Muscle of leg (tissue), 16 donors: ENCODE data around the gene RGN. TPM values are rescaled to one million over a fixed set of nuclear protein-coding genes. Genes with fewer than 3 reads are reported as not detected.

Experiments
- DNase-seq: peaks from one replicate; pipeline ENCODE4 v3.0.0; 2013
- H3K27ac ChIP-seq: one replicate; pipeline ENCODE4 v1.5.1; 2013; ENCODE audit warnings: mild to moderate bottlenecking, low read length, control low read depth
- H3K27me3 ChIP-seq: one replicate; pipeline ENCODE4 v1.6.1; 2013; ENCODE audit warnings: low read length; ENCODE audit not compliant: control insufficient read depth, insufficient read depth
- H3K36me3 ChIP-seq: one replicate; pipeline ENCODE4 v1.6.1; 2013; ENCODE audit warnings: low read length; ENCODE audit not compliant: control insufficient read depth, insufficient read depth
- H3K4me1 ChIP-seq: one replicate; pipeline ENCODE4 v1.6.1; 2013; ENCODE audit warnings: low read length; ENCODE audit not compliant: control insufficient read depth, insufficient read depth
- H3K4me3 ChIP-seq: one replicate; pipeline ENCODE4 v1.5.1; 2013; ENCODE audit warnings: low read length, control low read depth
- H3K9me3 ChIP-seq: replicated peaks from 2 replicates; pipeline ENCODE4 v1.6.1; 2013; ENCODE audit warnings: low read depth, low read length; ENCODE audit not compliant: control insufficient read depth
- WGBS: methylation state at CpG from one replicate; pipeline ENCODE4 v1.1.5; 2013; ENCODE audit warnings: missing lambda C conversion rate; ENCODE audit not compliant: insufficient coverage; 5-methylcytosine and 5-hydroxymethylcytosine counted together
- long read RNA-seq, 11 donors: transcript quantifications; one replicate each; lab custom pipeline, GENCODE V29; 2026
- polyA plus RNA-seq, 8 donors: library from polyadenylated mRNA; unstranded; fragments of 120-200 nt; gene quantifications; one replicate each; pipeline versions ENCODE4 v1.2.1 to v1.2.3, GENCODE V29; 2013; ENCODE audit warnings: inconsistent platforms in 1 of 8, low replicate concordance in 1 of 8; ENCODE audit not compliant: insufficient read length in 8 of 8, insufficient read depth in 1 of 8
- total RNA-seq: library from RNA; stranded (reverse); fragments of 120-200 nt; gene quantifications from one replicate; pipeline ENCODE4 v1.2.4, GENCODE V29; 2013

RGN gene
- 3.1 TPM for total RNA-seq
- 1 to 10 TPM; 1.3 to 6.2 (median 2.3) TPM for polyA plus RNA-seq
- long read RNA-seq, donor 1, result 0 reads
- long read RNA-seq, donor 2, result 0 reads
- long read RNA-seq, donor 3, result 0 reads
- long read RNA-seq, donor 4, result 0 reads
- long read RNA-seq, donor 5, partial matches to known transcripts, result 0 of 1 reads
- long read RNA-seq, donor 5, other reads (novel, unspliced or antisense), result 0 of 1 reads
- long read RNA-seq, donor 6, result 0 reads
- long read RNA-seq, donor 7, result 0 reads
- long read RNA-seq, donor 8, result 0 reads
- long read RNA-seq, donor 9, partial matches to known transcripts, result 0 of 2 reads
- long read RNA-seq, donor 9, other reads (novel, unspliced or antisense), result 0 of 2 reads
- long read RNA-seq, donor 10, result 0 reads
- long read RNA-seq, donor 11, partial matches to known transcripts, result 0 of 1 reads
- long read RNA-seq, donor 11, other reads (novel, unspliced or antisense), result 0 of 1 reads

DNA sequence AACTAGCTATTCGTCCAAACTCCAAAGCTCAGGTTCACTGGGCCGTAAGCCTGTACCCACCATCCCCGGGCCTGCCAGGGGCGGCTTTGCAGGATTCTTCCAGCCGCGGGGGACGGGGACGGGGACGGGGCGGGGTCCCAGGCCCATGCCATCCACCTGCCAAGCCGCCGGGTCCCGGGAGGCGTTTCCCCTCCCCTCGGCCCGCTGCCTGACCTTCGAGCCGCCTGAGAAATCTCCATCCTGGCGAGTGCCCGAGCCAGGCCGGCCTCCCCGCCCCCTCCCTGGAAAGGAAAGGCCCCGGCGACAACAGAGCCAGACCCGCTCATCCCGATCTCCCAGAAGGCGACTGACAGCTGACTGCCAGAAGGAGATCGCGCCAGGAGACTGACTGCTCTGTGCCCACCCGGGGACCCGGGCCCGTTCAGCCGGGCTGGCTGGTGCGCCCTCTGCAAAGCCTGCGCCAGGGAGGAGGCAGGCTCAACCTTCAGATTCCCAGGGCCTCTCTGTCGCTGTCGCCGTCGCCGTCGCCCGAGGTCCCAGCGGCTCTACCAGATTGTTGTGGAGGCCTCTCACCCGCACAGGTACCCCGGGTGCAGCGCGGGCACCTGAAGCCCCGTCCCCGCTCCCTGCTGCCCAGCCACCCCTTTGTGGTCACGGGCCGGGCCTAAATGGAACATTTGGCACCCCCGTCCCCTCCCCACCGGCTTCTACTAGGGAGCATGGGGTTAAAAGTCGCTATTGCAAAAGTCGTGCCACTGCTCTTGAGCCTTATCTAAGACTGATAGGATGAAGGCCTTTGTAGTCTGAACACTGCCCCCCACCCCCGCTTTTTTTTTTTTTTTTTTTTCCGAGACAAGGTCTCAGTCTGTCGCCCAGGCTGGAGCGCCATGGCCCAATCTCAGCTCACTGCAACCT, at the start of gene RGN:
Gene RGN, plus strand, starts transcription at position 315 of the 915 bp plus-strand sequence. CDS start 2,702 bp downstream, outside the sequence.
- peak within 1 kb of the TSS; percentile 36 for H3K4me3 ChIP-seq
- 29% methylated on average over 50 of the region's 59 CpGs for WGBS
- H3K27ac ChIP-seq, result no peak within 1 kb of the TSS
- H3K36me3 ChIP-seq, result no peaks in the 10 kb centered on the region
- H3K27me3 ChIP-seq, result peaks cover 53% of the 10 kb centered on the region
- H3K9me3 ChIP-seq, result no peaks in the 10 kb centered on the region
- peaks cover 2% of the 10 kb centered on the region for H3K4me1 ChIP-seq
- no peak for DNase-seq

DNA sequence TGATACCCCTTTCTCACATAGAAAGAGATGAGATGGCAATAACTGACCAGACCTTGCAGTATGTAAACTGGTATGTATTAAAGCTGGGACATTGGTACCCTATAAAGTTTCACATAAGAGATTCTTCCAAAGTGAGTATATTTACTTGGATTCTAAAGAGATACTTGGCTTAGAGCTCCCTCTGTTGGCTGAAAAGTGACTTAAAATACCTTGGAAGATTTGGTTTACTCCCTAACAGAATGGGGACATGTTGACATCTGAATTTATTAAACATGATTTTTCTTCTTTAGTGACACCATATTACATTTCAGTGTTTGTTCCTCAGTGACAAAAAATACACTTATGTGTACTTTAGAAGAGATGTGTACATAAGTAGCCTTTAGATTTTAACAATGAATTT, 47.9 kb upstream of the RGN start:
- no peaks in the 10 kb centered on the region for H3K36me3 ChIP-seq
- peak; percentile 76 for DNase-seq
- peaks cover 15% of the 10 kb centered on the region for H3K27me3 ChIP-seq
- H3K27ac ChIP-seq, result no peak overlapping the region
- H3K4me1 ChIP-seq, result no peaks in the 10 kb centered on the region
- H3K4me3 ChIP-seq, result no peak overlapping the region
- H3K9me3 ChIP-seq, result no peaks in the 10 kb centered on the region

DNA sequence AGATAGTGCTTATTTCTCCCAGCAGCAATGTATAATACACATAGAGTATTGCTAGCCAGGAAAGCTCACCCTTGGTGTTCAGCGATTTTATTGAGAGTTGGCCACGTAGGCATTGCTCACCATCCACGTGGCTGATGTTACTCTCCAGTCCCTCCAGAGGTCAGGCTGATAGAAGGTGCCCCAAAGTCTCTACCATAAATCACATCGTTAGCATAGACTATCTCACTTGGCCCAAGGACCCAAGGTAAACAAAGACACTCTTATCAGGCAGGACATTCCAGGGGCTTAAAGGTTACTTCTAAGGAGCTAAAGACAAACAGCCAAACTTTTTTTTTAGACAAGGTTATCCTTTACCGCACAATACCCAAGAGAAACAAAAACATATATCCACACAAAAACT, 30.3 kb upstream of the RGN start:
- Histone ChIP-seq H3K27me3 (peaks cover 17% of the 10 kb centered on the region), H3K36me3 (peaks cover under 1% of the 10 kb centered on the region), H3K27ac (no peak overlapping the region), H3K4me1 (no peaks in the 10 kb centered on the region), H3K9me3 (no peaks in the 10 kb centered on the region), H3K4me3 (no peak overlapping the region)
- 39% methylated on average over 4 of the region's 5 CpGs for WGBS
- DNase-seq, result no peak

DNA sequence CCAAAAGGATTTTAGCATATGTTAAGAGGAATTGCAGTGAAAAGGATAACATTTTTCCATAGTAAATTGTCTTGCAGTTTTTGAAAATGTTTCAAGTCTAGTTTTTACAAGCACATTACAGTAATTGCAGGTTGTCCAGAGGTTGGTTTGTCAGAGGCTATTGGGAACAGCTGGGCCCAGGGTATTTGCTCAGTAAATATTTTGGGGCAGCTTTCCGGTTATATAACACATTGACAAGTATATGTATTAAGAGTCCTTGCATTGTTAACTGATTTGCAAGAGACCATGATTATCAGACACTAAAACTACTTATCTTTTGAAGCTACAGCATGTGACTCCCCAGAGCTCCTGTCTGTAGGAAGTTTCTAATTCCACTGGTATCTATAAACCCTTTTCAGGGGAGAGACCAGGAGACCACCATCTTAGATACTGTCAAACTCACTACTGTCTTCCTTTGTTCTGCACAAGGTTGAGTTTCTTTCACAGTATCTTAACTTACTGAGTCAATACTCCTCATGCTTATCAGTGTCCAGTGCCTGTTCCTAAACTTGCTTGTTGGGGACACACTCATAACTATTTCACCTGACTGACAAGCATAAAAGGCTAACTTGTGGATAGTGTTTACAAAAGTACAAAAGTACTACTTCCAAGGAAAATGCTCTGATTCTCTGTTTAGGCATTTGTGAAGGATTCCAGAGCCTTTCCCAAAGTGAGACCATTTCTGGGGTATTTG, 18.9 kb upstream of the RGN start:
- Histone ChIP-seq H3K27me3 (peaks cover 24% of the 10 kb centered on the region), H3K4me3 (no peak overlapping the region), H3K9me3 (no peaks in the 10 kb centered on the region), H3K27ac (no peak overlapping the region), H3K4me1 (no peaks in the 10 kb centered on the region), H3K36me3 (no peaks in the 10 kb centered on the region)
- WGBS, result no CpG with 5 or more reads among the region's 1 CpG
- no peak for DNase-seq

DNA sequence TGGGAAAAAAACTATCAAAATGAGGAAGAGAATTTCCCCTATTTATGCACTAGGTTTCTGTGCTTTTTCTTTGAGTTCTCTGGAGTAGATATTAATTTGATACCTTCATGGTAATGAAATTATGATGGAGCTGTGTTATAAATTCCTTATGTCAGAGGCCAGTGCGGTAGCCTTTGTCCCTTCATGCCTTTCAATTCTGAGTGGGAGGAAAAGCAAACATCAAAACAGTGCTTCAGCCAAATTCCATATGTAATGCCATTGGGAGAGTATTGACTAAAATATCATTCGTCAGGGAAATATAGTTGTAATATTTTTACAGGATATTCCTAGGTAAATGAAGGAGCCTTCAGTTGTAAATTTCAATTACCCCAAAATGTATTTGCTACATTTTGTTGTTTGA, 17.5 kb upstream of the RGN start:
- no peak for DNase-seq
- WGBS, result 50% methylated on average over 1 of the region's 2 CpGs

DNA sequence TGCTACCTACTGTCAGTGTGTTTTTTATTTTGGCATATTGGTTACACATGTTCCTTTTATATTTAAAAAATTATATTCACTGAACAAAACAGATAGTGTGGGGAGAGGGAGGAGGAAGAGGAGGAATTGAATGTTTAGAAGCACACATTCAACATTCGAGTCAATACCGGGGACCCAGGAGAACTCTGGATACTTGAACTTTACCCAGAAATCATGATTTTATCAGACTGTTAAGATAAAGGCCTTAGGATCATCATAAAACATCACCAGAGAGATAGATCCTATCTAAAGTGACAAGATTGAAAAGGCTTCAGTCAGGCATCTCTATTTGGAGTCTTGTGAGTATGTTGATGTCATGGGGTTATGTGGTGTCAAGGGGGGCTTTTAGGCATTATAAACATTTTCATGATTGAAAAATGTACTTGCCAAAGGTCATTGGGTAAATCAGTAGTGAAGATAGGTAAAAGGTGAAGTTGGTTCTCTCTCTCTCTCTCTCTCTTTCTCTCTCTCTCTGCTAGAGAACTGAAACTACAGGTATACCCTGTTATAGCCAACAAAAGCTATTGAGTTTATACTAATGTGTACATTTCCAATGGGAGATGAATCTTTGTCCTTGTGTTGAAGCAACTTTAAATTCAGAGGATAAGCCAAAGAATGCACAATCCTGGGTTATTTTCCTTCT, 16.9 kb upstream of the RGN start:
- DNase-seq, result no peak
- WGBS, result no CpG with 5 or more reads among the region's 2 CpGs
- H3K27me3 ChIP-seq, result peaks cover 29% of the 10 kb centered on the region
- no peaks in the 10 kb centered on the region for H3K4me1 ChIP-seq
- H3K36me3 ChIP-seq, result no peaks in the 10 kb centered on the region
- no peak overlapping the region for H3K4me3 ChIP-seq
- H3K9me3 ChIP-seq, result no peaks in the 10 kb centered on the region
- H3K27ac ChIP-seq, result no peak overlapping the region

More for the DNA sequence above, 17.5 kb upstream of the RGN start:
- Histone ChIP-seq H3K9me3 (no peaks in the 10 kb centered on the region), H3K27ac (no peak overlapping the region), H3K36me3 (no peaks in the 10 kb centered on the region), H3K27me3 (peaks cover 29% of the 10 kb centered on the region), H3K4me1 (no peaks in the 10 kb centered on the region), H3K4me3 (no peak overlapping the region)

DNA sequence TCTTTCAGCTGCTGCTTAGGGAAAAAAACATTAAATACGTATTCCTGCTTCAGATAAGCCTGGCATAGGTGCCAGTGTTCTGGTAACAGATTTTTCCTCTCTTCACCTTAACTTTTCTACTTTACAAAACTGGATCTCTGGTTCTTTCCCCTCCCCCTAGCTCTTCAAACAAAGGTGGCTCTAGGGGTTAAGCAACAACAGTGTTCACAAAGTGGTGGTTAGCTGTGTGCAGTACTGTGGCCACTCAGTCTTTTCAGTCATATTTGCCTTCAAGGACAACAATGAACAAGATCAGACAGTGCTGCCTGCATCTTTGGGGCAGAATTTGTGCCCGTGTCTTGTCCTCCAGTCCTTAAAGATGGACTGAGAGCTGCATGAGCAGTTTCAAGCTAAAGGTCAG, 15.1 kb upstream of the RGN start:
- no peak for DNase-seq
- 73% methylated on average over 2 of the region's 2 CpGs for WGBS
- peaks cover 29% of the 10 kb centered on the region for H3K27me3 ChIP-seq

DNA sequence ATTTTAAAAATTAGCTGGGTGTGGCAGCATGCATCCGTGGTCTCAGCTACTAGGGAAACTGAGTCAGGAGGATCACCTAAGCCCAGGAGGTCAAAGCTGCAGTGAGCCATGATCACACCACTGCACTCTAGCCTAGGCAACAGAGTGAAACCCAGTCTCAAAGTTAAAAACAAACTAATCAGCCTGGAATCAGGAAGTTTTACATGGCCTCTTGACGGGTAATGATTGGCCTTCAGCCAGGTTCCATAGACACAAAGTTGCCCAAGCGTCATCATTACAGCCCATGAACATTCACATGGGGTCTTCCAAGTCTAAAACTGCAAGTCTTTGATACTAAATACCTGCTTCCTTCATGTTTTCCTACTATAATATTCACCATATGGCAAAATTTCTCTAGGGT, 10.0 kb upstream of the RGN start:
- H3K4me3 ChIP-seq, result no peak overlapping the region
- H3K4me1 ChIP-seq, result no peaks in the 10 kb centered on the region
- H3K36me3 ChIP-seq, result no peaks in the 10 kb centered on the region
- no peak overlapping the region for H3K27ac ChIP-seq
- no peaks in the 10 kb centered on the region for H3K9me3 ChIP-seq
- no peak for DNase-seq
- 46% methylated on average over 3 of the region's 3 CpGs for whole genome bisulfite sequencing
- peaks cover 19% of the 10 kb centered on the region for H3K27me3 ChIP-seq

More for the DNA sequence above, 15.1 kb upstream of the RGN start:
- Histone ChIP-seq H3K9me3 (no peaks in the 10 kb centered on the region), H3K36me3 (no peaks in the 10 kb centered on the region), H3K4me3 (no peak overlapping the region), H3K27ac (no peak overlapping the region), H3K4me1 (no peaks in the 10 kb centered on the region)

DNA sequence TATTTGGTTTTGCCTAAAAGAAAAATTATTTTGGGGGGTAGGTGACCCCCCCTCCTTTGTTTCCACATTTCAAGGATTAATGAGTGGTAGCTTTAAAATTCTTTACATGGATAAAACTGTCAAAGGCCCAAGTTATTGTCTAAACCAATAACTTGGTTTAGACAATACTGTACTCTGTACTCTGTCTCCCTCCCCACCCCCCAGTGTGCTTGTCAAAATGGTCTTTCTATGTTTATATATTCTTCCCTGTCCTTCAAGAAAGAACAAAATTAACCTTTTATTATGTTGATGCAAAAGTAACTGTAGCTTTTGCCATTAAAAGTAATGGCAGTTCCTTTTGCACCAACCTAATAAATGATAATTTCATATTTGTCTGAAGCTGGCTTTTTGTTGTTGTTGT, 9.5 kb upstream of the RGN start:
- Histone ChIP-seq H3K4me1 (no peaks in the 10 kb centered on the region), H3K27me3 (peaks cover 15% of the 10 kb centered on the region)

More for the DNA sequence above, 9.5 kb upstream of the RGN start:
- no peak for DNase-seq
- H3K36me3 ChIP-seq, result no peaks in the 10 kb centered on the region
- H3K27ac ChIP-seq, result no peak overlapping the region
- no peaks in the 10 kb centered on the region for H3K9me3 ChIP-seq
- H3K4me3 ChIP-seq, result no peak overlapping the region
